WTC11 (cell line): ENCODE results near the gene CXCL5. TPM values are rescaled to one million over a fixed set of nuclear protein-coding genes. Genes with fewer than 3 reads are reported as not detected.

ENCODE experiments used
- ATAC-seq: fragments of 200-7000 bp; cut with Tn5 transposase; 2 replicates; pipeline ENCODE4 v1.10.0; 2021; ENCODE audit warnings: mild to moderate bottlenecking, moderate library complexity
- Bru-seq: library from RNA; stranded (reverse); fragments of 400-500 nt; gene quantifications from one replicate; lab custom pipeline; 2021; lab: Mats Ljungman, UMichigan
- CTCF ChIA-PET: fragments of 300-600 bp; sonication (Branson Sonifier 250); formaldehyde crosslinking; loops from one replicate; lab custom pipeline; 2021; ENCODE audit warnings: antibody characterized with exemption; lab: Charles Lee
- POLR2A ChIA-PET: fragments of 350-600 bp; sonication (Branson Sonifier 250); formaldehyde crosslinking; loops from one replicate; lab custom pipeline; 2021; ENCODE audit warnings: antibody characterized with exemption; lab: Charles Lee
- DNase-seq: peaks from one replicate; pipeline ENCODE4 v3.0.0; 2021; ENCODE audit warnings: low spot score
- H3K27ac Mint-ChIP-seq: 2 replicates; pipeline ENCODE4 v1.8.0; 2021; ENCODE audit warnings: mixed read lengths
- H3K27me3 Mint-ChIP-seq: 2 replicates; pipeline ENCODE4 v1.8.0; 2021; ENCODE audit warnings: low read depth, mild to moderate bottlenecking, moderate library complexity, mixed read lengths
- H3K36me3 Mint-ChIP-seq: 2 replicates; pipeline ENCODE4 v1.8.0; 2021; ENCODE audit warnings: mixed read lengths
- H3K4me1 Mint-ChIP-seq: 2 replicates; pipeline ENCODE4 v1.8.0; 2022; ENCODE audit warnings: mixed read lengths
- H3K4me3 Mint-ChIP-seq: 2 replicates; pipeline ENCODE4 v1.8.0; 2021; ENCODE audit warnings: mild to moderate bottlenecking, moderate library complexity, mixed read lengths
- H3K9me3 Mint-ChIP-seq: 2 replicates; pipeline ENCODE4 v1.8.0; 2021; ENCODE audit warnings: mixed read lengths
- ZNF263 ChIP-seq: sonication (generic); formaldehyde crosslinking; IDR thresholded peaks from 2 replicates; pipeline ENCODE4 v1.8.1; 2022; ENCODE audit warnings: low read depth, mild to moderate bottlenecking, moderate library complexity, missing genetic modification reagents
- ZNF671 ChIP-seq: fragments of 250-450 bp; sonication (Bioruptor Pico); IDR thresholded peaks from 2 replicates; pipeline ENCODE4 v1.8.0; 2021; ENCODE audit warnings: mild to moderate bottlenecking
- long read RNA-seq, 3 experiments: library from RNA in 1 of 3; library from capped mRNA in 1 of 3; library from polyadenylated mRNA in 1 of 3; unstranded in 2 of 3; stranded (forward) in 1 of 3; transcript quantifications; one replicate each; pipeline ENCODE4 v2.0.0, GENCODE V29; 2021
- total RNA-seq: library from RNA; stranded (reverse); gene quantifications from 3 replicates; pipeline ENCODE4 v1.2.3, GENCODE V29; 2021
- TF ChIP-seq, protein P1 (sequence below): fragments of 250-450 bp; sonication (Bioruptor Pico); IDR thresholded peaks from 2 replicates; pipeline ENCODE4 v2.1.2; 2022; ENCODE audit warnings: mild to moderate bottlenecking, moderate library complexity
- TF ChIP-seq, protein P2 (sequence below): fragments of 250-450 bp; sonication (Bioruptor Pico); IDR thresholded peaks from 2 replicates; pipeline ENCODE4 v1.9.0; 2021; ENCODE audit warnings: moderate library complexity, mild to moderate bottlenecking, inconsistent platforms, borderline replicate concordance
- TF ChIP-seq, protein P3 (sequence below): sonication (generic); formaldehyde crosslinking; IDR thresholded peaks from 2 replicates; pipeline ENCODE4 v1.8.1; 2022; ENCODE audit warnings: mild to moderate bottlenecking, moderate library complexity, missing genetic modification reagents
- TF ChIP-seq, protein P4 (sequence below): sonication (generic); formaldehyde crosslinking; conservative IDR thresholded peaks from 2 replicates; pipeline ENCODE4 v1.8.1; 2023; ENCODE audit warnings: mild to moderate bottlenecking, low read depth, missing genetic modification reagents, moderate library complexity
- TF ChIP-seq, protein P5 (sequence below): sonication (generic); formaldehyde crosslinking; IDR thresholded peaks from 2 replicates; pipeline ENCODE4 v1.8.1; 2022; ENCODE audit warnings: missing genetic modification reagents, borderline replicate concordance
- TF ChIP-seq, protein P6 (sequence below): sonication (generic); formaldehyde crosslinking; IDR thresholded peaks from 2 replicates; pipeline ENCODE4 v1.8.0; 2022; ENCODE audit warnings: mild to moderate bottlenecking, missing genetic modification reagents
- TF ChIP-seq, protein P7 (sequence below): sonication (generic); formaldehyde crosslinking; IDR thresholded peaks from 2 replicates; pipeline ENCODE4 v1.8.0; 2023; ENCODE audit warnings: mild to moderate bottlenecking, missing genetic modification reagents
- TF ChIP-seq, protein P8 (sequence below): sonication (generic); formaldehyde crosslinking; IDR thresholded peaks from 2 replicates; pipeline ENCODE4 v1.8.1; 2023; ENCODE audit warnings: mild to moderate bottlenecking, missing genetic modification reagents, borderline replicate concordance
- TF ChIP-seq, protein P9 (sequence below): sonication (generic); formaldehyde crosslinking; IDR thresholded peaks from 2 replicates; pipeline ENCODE4 v1.8.0; 2023; ENCODE audit warnings: missing genetic modification reagents, mild to moderate bottlenecking, borderline replicate concordance

CXCL5 gene
- total RNA-seq, result 3.6 to 8.8 TPM (median 8.1 TPM) in 3 replicates
- percentile 85 among the genes with signal in this experiment for Bru-seq, nascent RNA
- long read RNA-seq, experiment 1, transcript CXCL5-201 (4 exons, 2,538 nt), result major isoform, 34 of 49 reads
- long read RNA-seq, experiment 1, partial matches to known transcripts, result 10 of 49 reads
- long read RNA-seq, experiment 1, other reads (novel, unspliced or antisense), result 5 of 49 reads
- long read RNA-seq, experiment 2, transcript CXCL5-201 (4 exons, 2,538 nt), result major isoform, 14 of 24 reads
- long read RNA-seq, experiment 2, partial matches to known transcripts, result 3 of 24 reads
- long read RNA-seq, experiment 2, other reads (novel, unspliced or antisense), result 7 of 24 reads
- long read RNA-seq, experiment 3, transcript CXCL5-201 (4 exons, 2,538 nt), result major isoform, 12 of 15 reads
- long read RNA-seq, experiment 3, partial matches to known transcripts, result 1 of 15 reads
- long read RNA-seq, experiment 3, other reads (novel, unspliced or antisense), result 2 of 15 reads

DNA sequence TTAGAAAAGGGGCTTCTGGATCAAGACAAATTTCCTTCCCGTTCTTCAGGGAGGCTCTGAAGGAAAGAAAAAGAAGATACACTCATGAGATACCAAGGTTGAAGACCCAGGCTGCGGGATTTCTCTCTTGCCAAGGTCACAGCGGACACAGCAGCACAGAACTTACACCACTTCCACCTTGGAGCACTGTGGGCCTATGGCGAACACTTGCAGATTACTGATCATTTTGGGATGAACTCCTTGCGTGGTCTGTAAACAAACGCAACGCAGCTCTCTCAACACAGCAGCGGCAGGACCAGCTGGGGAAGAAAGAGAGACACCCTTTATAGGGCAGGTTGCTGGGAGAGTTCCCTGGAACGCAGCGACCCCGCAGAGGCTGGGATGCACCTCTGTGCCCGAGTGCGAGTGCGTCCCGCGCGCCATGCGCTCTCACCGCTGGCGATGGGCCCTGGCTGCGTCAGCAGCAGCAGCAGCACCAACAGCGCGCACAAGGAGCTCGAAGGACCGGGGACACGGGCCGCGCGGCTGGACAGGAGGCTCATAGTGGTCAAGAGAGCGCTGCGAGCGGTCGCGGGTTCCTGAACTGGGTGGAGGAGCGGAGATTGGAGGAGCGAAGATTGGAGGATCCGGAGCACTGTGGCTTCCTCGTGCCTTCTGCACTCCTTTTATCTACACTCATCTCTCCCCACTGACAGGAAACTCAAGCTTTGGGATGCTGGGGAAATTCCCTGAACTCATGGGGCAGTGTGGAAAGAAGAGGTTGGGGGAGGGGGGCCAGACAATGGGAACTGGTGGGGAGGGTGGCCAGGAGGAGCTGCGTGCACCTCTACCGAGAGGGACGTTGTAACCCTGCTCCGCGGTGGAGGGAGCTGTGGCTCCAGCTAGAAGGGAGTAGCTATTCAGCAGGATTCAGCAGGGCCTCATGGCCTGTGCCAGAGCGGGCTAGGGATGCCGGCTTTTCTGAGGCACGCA, at the start of gene CXCL5:
CXCL5 (minus strand) TSS at position 638 of the 972 bp plus-strand sequence; CDS start at position 542, 96 bp downstream.
- H3K27ac Mint-ChIP-seq, result peak within 1 kb of the TSS; percentile 93
- peak; percentile 98 for ATAC-seq
- H3K27me3 Mint-ChIP-seq, result peaks cover 23% of the 10 kb centered on the region
- peaks cover 39% of the 10 kb centered on the region for H3K4me1 Mint-ChIP-seq
- peak within 1 kb of the TSS; percentile 86 for H3K4me3 Mint-ChIP-seq
- POLR2A ChIA-PET, result interaction anchor here (0.7 to 1.7 kb wide), 6 partner anchors 9 to 113 kb away, joined by 3 to 4 read pairs (median 3); partner anchors contain the start of gene CXCL2
- CTCF ChIA-PET, result interaction anchor here (0.6 to 2.4 kb wide), 19 partner anchors 8 to 424 kb away, joined by 3 to 20 read pairs (median 5); partner anchors contain the start of genes CXCL1, CXCL2, CXCL3 and PF4
- peaks cover 5% of the 10 kb centered on the region; the same call in 1 of the 2 replicates for H3K9me3 Mint-ChIP-seq
- H3K36me3 Mint-ChIP-seq, result peaks cover 12% of the 10 kb centered on the region
- DNase-seq, result peak; percentile 75
- TF ChIP-seq, protein P1, sequence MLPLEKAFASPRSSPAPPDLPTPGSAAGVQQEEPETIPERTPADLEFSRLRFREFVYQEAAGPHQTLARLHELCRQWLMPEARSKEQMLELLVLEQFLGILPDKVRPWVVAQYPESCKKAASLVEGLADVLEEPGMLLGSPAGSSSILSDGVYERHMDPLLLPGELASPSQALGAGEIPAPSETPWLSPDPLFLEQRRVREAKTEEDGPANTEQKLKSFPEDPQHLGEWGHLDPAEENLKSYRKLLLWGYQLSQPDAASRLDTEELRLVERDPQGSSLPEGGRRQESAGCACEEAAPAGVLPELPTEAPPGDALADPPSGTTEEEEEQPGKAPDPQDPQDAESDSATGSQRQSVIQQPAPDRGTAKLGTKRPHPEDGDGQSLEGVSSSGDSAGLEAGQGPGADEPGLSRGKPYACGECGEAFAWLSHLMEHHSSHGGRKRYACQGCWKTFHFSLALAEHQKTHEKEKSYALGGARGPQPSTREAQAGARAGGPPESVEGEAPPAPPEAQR (CRISPR knock-in tag), result no peak
- TF ChIP-seq, protein P2, sequence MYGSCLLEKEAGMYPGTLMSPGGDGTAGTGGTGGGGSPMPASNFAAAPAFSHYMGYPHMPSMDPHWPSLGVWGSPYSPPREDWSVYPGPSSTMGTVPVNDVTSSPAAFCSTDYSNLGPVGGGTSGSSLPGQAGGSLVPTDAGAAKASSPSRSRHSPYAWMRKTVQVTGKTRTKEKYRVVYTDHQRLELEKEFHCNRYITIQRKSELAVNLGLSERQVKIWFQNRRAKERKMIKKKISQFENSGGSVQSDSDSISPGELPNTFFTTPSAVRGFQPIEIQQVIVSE (CRISPR knock-in tag), result no peak
- TF ChIP-seq, protein P3, sequence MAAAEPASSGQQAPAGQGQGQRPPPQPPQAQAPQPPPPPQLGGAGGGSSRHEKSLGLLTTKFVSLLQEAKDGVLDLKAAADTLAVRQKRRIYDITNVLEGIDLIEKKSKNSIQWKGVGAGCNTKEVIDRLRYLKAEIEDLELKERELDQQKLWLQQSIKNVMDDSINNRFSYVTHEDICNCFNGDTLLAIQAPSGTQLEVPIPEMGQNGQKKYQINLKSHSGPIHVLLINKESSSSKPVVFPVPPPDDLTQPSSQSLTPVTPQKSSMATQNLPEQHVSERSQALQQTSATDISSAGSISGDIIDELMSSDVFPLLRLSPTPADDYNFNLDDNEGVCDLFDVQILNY (CRISPR knock-in tag), result peak; percentile 55; the same call in 1 of the 2 replicates
- TF ChIP-seq ZNF263 (CRISPR knock-in tag) (peak; percentile 74), ZNF671 (CRISPR knock-in tag) (no peak)
- TF ChIP-seq, protein P4, sequence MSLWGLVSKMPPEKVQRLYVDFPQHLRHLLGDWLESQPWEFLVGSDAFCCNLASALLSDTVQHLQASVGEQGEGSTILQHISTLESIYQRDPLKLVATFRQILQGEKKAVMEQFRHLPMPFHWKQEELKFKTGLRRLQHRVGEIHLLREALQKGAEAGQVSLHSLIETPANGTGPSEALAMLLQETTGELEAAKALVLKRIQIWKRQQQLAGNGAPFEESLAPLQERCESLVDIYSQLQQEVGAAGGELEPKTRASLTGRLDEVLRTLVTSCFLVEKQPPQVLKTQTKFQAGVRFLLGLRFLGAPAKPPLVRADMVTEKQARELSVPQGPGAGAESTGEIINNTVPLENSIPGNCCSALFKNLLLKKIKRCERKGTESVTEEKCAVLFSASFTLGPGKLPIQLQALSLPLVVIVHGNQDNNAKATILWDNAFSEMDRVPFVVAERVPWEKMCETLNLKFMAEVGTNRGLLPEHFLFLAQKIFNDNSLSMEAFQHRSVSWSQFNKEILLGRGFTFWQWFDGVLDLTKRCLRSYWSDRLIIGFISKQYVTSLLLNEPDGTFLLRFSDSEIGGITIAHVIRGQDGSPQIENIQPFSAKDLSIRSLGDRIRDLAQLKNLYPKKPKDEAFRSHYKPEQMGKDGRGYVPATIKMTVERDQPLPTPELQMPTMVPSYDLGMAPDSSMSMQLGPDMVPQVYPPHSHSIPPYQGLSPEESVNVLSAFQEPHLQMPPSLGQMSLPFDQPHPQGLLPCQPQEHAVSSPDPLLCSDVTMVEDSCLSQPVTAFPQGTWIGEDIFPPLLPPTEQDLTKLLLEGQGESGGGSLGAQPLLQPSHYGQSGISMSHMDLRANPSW, result 0 out of 2 replicates have a peak, but pooled peaks have one; percentile 29
- TF ChIP-seq, protein P5, sequence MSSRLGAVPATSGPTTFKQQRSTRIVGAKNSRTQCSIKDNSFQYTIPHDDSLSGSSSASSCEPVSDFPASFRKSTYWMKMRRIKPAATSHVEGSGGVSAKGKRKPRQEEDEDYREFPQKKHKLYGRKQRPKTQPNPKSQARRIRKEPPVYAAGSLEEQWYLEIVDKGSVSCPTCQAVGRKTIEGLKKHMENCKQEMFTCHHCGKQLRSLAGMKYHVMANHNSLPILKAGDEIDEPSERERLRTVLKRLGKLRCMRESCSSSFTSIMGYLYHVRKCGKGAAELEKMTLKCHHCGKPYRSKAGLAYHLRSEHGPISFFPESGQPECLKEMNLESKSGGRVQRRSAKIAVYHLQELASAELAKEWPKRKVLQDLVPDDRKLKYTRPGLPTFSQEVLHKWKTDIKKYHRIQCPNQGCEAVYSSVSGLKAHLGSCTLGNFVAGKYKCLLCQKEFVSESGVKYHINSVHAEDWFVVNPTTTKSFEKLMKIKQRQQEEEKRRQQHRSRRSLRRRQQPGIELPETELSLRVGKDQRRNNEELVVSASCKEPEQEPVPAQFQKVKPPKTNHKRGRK (CRISPR knock-in tag), result no peak
- TF ChIP-seq, protein P6, sequence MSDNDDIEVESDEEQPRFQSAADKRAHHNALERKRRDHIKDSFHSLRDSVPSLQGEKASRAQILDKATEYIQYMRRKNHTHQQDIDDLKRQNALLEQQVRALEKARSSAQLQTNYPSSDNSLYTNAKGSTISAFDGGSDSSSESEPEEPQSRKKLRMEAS (CRISPR knock-in tag), result peak; percentile 95
- TF ChIP-seq, protein P7, sequence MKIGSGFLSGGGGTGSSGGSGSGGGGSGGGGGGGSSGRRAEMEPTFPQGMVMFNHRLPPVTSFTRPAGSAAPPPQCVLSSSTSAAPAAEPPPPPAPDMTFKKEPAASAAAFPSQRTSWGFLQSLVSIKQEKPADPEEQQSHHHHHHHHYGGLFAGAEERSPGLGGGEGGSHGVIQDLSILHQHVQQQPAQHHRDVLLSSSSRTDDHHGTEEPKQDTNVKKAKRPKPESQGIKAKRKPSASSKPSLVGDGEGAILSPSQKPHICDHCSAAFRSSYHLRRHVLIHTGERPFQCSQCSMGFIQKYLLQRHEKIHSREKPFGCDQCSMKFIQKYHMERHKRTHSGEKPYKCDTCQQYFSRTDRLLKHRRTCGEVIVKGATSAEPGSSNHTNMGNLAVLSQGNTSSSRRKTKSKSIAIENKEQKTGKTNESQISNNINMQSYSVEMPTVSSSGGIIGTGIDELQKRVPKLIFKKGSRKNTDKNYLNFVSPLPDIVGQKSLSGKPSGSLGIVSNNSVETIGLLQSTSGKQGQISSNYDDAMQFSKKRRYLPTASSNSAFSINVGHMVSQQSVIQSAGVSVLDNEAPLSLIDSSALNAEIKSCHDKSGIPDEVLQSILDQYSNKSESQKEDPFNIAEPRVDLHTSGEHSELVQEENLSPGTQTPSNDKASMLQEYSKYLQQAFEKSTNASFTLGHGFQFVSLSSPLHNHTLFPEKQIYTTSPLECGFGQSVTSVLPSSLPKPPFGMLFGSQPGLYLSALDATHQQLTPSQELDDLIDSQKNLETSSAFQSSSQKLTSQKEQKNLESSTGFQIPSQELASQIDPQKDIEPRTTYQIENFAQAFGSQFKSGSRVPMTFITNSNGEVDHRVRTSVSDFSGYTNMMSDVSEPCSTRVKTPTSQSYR, result peak; percentile 26; the same call in 1 of the 2 replicates
- TF ChIP-seq, protein P8, sequence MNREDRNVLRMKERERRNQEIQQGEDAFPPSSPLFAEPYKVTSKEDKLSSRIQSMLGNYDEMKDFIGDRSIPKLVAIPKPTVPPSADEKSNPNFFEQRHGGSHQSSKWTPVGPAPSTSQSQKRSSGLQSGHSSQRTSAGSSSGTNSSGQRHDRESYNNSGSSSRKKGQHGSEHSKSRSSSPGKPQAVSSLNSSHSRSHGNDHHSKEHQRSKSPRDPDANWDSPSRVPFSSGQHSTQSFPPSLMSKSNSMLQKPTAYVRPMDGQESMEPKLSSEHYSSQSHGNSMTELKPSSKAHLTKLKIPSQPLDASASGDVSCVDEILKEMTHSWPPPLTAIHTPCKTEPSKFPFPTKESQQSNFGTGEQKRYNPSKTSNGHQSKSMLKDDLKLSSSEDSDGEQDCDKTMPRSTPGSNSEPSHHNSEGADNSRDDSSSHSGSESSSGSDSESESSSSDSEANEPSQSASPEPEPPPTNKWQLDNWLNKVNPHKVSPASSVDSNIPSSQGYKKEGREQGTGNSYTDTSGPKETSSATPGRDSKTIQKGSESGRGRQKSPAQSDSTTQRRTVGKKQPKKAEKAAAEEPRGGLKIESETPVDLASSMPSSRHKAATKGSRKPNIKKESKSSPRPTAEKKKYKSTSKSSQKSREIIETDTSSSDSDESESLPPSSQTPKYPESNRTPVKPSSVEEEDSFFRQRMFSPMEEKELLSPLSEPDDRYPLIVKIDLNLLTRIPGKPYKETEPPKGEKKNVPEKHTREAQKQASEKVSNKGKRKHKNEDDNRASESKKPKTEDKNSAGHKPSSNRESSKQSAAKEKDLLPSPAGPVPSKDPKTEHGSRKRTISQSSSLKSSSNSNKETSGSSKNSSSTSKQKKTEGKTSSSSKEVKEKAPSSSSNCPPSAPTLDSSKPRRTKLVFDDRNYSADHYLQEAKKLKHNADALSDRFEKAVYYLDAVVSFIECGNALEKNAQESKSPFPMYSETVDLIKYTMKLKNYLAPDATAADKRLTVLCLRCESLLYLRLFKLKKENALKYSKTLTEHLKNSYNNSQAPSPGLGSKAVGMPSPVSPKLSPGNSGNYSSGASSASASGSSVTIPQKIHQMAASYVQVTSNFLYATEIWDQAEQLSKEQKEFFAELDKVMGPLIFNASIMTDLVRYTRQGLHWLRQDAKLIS (CRISPR knock-in tag), result 0 out of 2 replicates have a peak, but pooled peaks have one; percentile 8
- TF ChIP-seq, protein P9, sequence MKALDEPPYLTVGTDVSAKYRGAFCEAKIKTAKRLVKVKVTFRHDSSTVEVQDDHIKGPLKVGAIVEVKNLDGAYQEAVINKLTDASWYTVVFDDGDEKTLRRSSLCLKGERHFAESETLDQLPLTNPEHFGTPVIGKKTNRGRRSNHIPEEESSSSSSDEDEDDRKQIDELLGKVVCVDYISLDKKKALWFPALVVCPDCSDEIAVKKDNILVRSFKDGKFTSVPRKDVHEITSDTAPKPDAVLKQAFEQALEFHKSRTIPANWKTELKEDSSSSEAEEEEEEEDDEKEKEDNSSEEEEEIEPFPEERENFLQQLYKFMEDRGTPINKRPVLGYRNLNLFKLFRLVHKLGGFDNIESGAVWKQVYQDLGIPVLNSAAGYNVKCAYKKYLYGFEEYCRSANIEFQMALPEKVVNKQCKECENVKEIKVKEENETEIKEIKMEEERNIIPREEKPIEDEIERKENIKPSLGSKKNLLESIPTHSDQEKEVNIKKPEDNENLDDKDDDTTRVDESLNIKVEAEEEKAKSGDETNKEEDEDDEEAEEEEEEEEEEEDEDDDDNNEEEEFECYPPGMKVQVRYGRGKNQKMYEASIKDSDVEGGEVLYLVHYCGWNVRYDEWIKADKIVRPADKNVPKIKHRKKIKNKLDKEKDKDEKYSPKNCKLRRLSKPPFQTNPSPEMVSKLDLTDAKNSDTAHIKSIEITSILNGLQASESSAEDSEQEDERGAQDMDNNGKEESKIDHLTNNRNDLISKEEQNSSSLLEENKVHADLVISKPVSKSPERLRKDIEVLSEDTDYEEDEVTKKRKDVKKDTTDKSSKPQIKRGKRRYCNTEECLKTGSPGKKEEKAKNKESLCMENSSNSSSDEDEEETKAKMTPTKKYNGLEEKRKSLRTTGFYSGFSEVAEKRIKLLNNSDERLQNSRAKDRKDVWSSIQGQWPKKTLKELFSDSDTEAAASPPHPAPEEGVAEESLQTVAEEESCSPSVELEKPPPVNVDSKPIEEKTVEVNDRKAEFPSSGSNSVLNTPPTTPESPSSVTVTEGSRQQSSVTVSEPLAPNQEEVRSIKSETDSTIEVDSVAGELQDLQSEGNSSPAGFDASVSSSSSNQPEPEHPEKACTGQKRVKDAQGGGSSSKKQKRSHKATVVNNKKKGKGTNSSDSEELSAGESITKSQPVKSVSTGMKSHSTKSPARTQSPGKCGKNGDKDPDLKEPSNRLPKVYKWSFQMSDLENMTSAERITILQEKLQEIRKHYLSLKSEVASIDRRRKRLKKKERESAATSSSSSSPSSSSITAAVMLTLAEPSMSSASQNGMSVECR, result peak; percentile 74; the same call in 1 of the 2 replicates
